Measurements from ENCODE around the gene RAB5IF. TPM values are rescaled to one million over a fixed set of nuclear protein-coding genes. Genes with fewer than 3 reads are reported as not detected.
"Not testable (repeated sequence)": the region's sequence is repeated elsewhere in the genome, so short reads cannot be mapped to it uniquely, and the experiment has no call there.

Gene RAB5IF
- total RNA-seq, 8 experiments from 2014 or later = 41.2 to 135 (median 52.5) TPM

- peaks cover 0 to 2% of the 10 kb centered on the region in 2 donors for H3K4me1 ChIP-seq (replicated peaks in 1 of 2)
- in situ Hi-C loops (cut with MboI; ENCODE audit: low pct_unique_long_range_greater_than_20kb in 2 of 9, low sequenced_read_pairs in 9 of 9, unreplicated experiment in 9 of 9) = no loop called here
- no peak overlapping the region for H3K27ac ChIP-seq
- ATAC-seq (replicated peaks in 6 of 8) = no peak
- H3K4me3 ChIP-seq = no peak overlapping the region
- 40 to 100% (median 100%) methylated on average over 1 to 4 of the region's 5 CpGs; no CpG with 5 or more reads in 7 of the 10 experiments for WGBS, 10 experiments
These were observed 12.1 kb upstream of the RAB5IF start for GRCh38 chr20:36593347-36593929.

- whole genome bisulfite sequencing, 10 experiments = 8 to 100% (median 64%) methylated on average over 2 to 5 of the region's 5 CpGs
- peak in 1 of 8 experiments; percentile 46 for ATAC-seq (replicated peaks in 6 of 8)
- no peak overlapping the region for H3K4me3 ChIP-seq
- peaks cover 2% of the 10 kb centered on the region in 2 donors for H3K4me1 ChIP-seq (replicated peaks in 1 of 2)
- H3K27ac ChIP-seq = no peak overlapping the region
- in situ Hi-C loops (cut with MboI; ENCODE audit: low pct_unique_long_range_greater_than_20kb in 2 of 9, low sequenced_read_pairs in 9 of 9, unreplicated experiment in 9 of 9) = no loop called here
These were observed 5.7 kb upstream of the RAB5IF start for GRCh38 chr20:36599912-36600345.

GRCh38 chr20:36601540-36601939, 4.0 kb upstream of the RAB5IF start:
- H3K4me1 ChIP-seq (replicated peaks in 1 of 2) = peaks cover 5% of the 10 kb centered on the region in 2 donors
- no peak overlapping the region for H3K4me3 ChIP-seq
- WGBS, 10 experiments = 0 to 83% (median 57%) methylated on average over 1 of the region's 1 CpG; no CpG with 5 or more reads in 5 of the 10 experiments
- ATAC-seq (replicated peaks in 6 of 8) = no peak
- in situ Hi-C loops (cut with MboI; ENCODE audit: low pct_unique_long_range_greater_than_20kb in 2 of 9, low sequenced_read_pairs in 9 of 9, unreplicated experiment in 9 of 9) = no loop called here
- no peak overlapping the region for H3K27ac ChIP-seq

GRCh38 chr20:36604952-36605398, 604 bp upstream of the RAB5IF start:
- peak overlapping the region; percentile 68 to 87 for H3K27ac ChIP-seq
- peak overlapping the region; percentile 12 to 93 (median 27) for H3K4me3 ChIP-seq
- 47 to 92% (median 77%) methylated on average over 2 to 13 of the region's 15 CpGs; no CpG with 5 or more reads in 5 of the 10 experiments for WGBS, 10 experiments
- peak in 1 of 8 experiments; percentile 0 for ATAC-seq (replicated peaks in 6 of 8)
- peaks cover 9% of the 10 kb centered on the region in 2 donors for H3K4me1 ChIP-seq (replicated peaks in 1 of 2)
- in situ Hi-C loops (cut with MboI; ENCODE audit: low pct_unique_long_range_greater_than_20kb in 2 of 9, low sequenced_read_pairs in 9 of 9, unreplicated experiment in 9 of 9) = no loop called here

GRCh38 chr20:36606158-36607066, 833 bp downstream of the RAB5IF start:
- Histone ChIP-seq H3K4me1 (replicated peaks in 1 of 2) (peaks cover 9% of the 10 kb centered on the region in 2 donors), H3K27ac (peak overlapping the region; percentile 68 to 85), H3K4me3 (peak overlapping the region; percentile 65 to 93 (median 86))
- no peak for ATAC-seq (replicated peaks in 6 of 8)
- in situ Hi-C loops (cut with MboI; ENCODE audit: low pct_unique_long_range_greater_than_20kb in 2 of 9, low sequenced_read_pairs in 9 of 9, unreplicated experiment in 9 of 9) = no loop called here
- 0 to 37% (median 4%) methylated on average over 3 to 15 of the region's 31 CpGs; no CpG with 5 or more reads in 1 of the 10 experiments for WGBS, 10 experiments

- WGBS, 10 experiments = 73 to 100% (median 90%) methylated on average over 1 to 5 of the region's 7 CpGs; no CpG with 5 or more reads in 2 of the 10 experiments
- no peak for ATAC-seq (replicated peaks in 6 of 8)
- in situ Hi-C loops (cut with MboI; ENCODE audit: low pct_unique_long_range_greater_than_20kb in 2 of 9, low sequenced_read_pairs in 9 of 9, unreplicated experiment in 9 of 9) = no loop called here
- Histone ChIP-seq H3K27ac (no peak overlapping the region), H3K4me1 (replicated peaks in 1 of 2) (peaks cover 9% of the 10 kb centered on the region in 2 donors), H3K4me3 (no peak overlapping the region)
These were observed 2.2 kb downstream of the RAB5IF start for GRCh38 chr20:36607586-36608387.

- H3K27ac ChIP-seq; in situ Hi-C loops (cut with MboI; ENCODE audit: low pct_unique_long_range_greater_than_20kb in 2 of 9, low sequenced_read_pairs in 9 of 9, unreplicated experiment in 9 of 9); H3K4me3 ChIP-seq; ATAC-seq (replicated peaks in 6 of 8); H3K4me1 ChIP-seq (replicated peaks in 1 of 2): not testable (repeated sequence)
- WGBS, 10 experiments = 68 to 100% (median 100%) methylated on average over 1 to 5 of the region's 6 CpGs; no CpG with 5 or more reads in 2 of the 10 experiments
These were observed 2.8 kb downstream of the RAB5IF start for GRCh38 chr20:36608388-36608728.

- Histone ChIP-seq H3K4me3 (no peak overlapping the region), H3K4me1 (replicated peaks in 1 of 2) (peaks cover 3 to 4% of the 10 kb centered on the region in 2 donors), H3K27ac (no peak overlapping the region)
- ATAC-seq (replicated peaks in 6 of 8) = no peak
- 60 to 100% (median 87%) methylated on average over 1 to 4 of the region's 5 CpGs; no CpG with 5 or more reads in 2 of the 10 experiments for WGBS, 10 experiments
- in situ Hi-C loops (cut with MboI; ENCODE audit: low pct_unique_long_range_greater_than_20kb in 2 of 9, low sequenced_read_pairs in 9 of 9, unreplicated experiment in 9 of 9) = no loop called here
These were observed 6.0 kb downstream of the RAB5IF start for GRCh38 chr20:36611625-36612024.

- in situ Hi-C loops (cut with MboI; ENCODE audit: low pct_unique_long_range_greater_than_20kb in 2 of 9, low sequenced_read_pairs in 9 of 9, unreplicated experiment in 9 of 9) = no loop called here
- peak in 2 of 8 experiments; percentile 7 to 15 for ATAC-seq (replicated peaks in 6 of 8)
- H3K27ac ChIP-seq = no peak overlapping the region
- WGBS, 10 experiments = 71 to 87% methylated on average over 1 to 3 of the region's 3 CpGs; no CpG with 5 or more reads in 8 of the 10 experiments
- H3K4me3 ChIP-seq = no peak overlapping the region
- no peaks in the 10 kb centered on the region for H3K4me1 ChIP-seq (replicated peaks in 1 of 2)
These were observed 8.4 kb downstream of the RAB5IF start for GRCh38 chr20:36613974-36614373.

GRCh38 chr20:36614781-36615557, 9.4 kb downstream of the RAB5IF start:
- in situ Hi-C loops (cut with MboI; ENCODE audit: low pct_unique_long_range_greater_than_20kb in 2 of 9, low sequenced_read_pairs in 9 of 9, unreplicated experiment in 9 of 9) = no loop called here

GRCh38 chr20:36620917-36621316, 15.3 kb downstream of the RAB5IF start:
- Histone ChIP-seq H3K4me3 (no peak overlapping the region), H3K27ac (no peak overlapping the region), H3K4me1 (replicated peaks in 1 of 2) (no peaks in the 10 kb centered on the region)
- in situ Hi-C loops (cut with MboI; ENCODE audit: low pct_unique_long_range_greater_than_20kb in 2 of 9, low sequenced_read_pairs in 9 of 9, unreplicated experiment in 9 of 9) = no loop called here
- WGBS, 10 experiments = 80 to 100% (median 93%) methylated on average over 1 to 5 of the region's 5 CpGs; no CpG with 5 or more reads in 2 of the 10 experiments
- ATAC-seq (replicated peaks in 6 of 8) = no peak

More at GRCh38 chr20:36614781-36615557, 9.4 kb downstream of the RAB5IF start:
- WGBS, 10 experiments = 40 to 100% (median 92%) methylated on average over 1 to 8 of the region's 14 CpGs; no CpG with 5 or more reads in 2 of the 10 experiments
- ATAC-seq (replicated peaks in 6 of 8) = no peak
- H3K27ac ChIP-seq = no peak overlapping the region
- H3K4me3 ChIP-seq = no peak overlapping the region
- no peaks in the 10 kb centered on the region for H3K4me1 ChIP-seq (replicated peaks in 1 of 2)

- H3K27ac ChIP-seq = no peak overlapping the region
- in situ Hi-C loops (cut with MboI; ENCODE audit: low pct_unique_long_range_greater_than_20kb in 2 of 9, low sequenced_read_pairs in 9 of 9, unreplicated experiment in 9 of 9) = no loop called here
- 40 to 94% (median 80%) methylated on average over 1 to 2 of the region's 2 CpGs; no CpG with 5 or more reads in 2 of the 10 experiments for WGBS, 10 experiments
- no peak overlapping the region for H3K4me3 ChIP-seq
- ATAC-seq (replicated peaks in 6 of 8) = no peak
- H3K4me1 ChIP-seq (replicated peaks in 1 of 2) = no peaks in the 10 kb centered on the region
These were observed 17.9 kb downstream of the RAB5IF start for GRCh38 chr20:36623444-36623843.
